ENCODE measurements around the gene VPS51.

The VPS51 gene

DNA sequence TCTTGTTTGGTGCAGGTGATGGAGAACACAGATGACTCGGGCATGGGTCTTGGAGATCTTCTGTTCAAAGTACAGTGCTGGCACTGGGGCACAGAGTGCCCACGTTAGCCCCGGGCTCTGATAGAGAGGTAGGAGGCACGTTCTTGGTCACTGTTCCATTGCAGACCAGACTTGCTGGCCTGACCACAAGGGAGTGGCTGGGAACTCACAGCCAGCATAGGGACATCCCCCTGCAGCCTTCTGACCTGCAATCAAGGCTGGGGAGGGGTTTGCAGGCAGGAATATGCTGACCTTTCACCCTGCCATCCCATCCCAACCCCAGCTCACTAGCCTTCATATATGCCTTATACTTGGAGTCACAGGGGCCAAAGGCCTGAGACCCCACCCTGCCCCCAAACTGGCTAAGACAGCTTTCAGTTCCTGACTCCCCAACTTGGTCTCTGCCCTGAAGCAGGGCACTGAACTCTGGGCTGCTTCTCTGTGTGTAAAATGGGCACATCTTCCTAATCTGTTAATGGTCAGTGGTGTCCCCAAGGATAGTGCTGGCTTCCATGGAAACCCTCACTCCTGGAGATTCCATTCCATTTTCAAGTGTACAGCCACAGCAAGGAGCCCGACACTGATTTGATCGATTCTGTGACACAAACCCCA is 30.7 kb downstream of the VPS51 start:
- DNase-seq (ENCODE audit: low read depth), result no peak
- TF ChIP-seq, protein P1, sequence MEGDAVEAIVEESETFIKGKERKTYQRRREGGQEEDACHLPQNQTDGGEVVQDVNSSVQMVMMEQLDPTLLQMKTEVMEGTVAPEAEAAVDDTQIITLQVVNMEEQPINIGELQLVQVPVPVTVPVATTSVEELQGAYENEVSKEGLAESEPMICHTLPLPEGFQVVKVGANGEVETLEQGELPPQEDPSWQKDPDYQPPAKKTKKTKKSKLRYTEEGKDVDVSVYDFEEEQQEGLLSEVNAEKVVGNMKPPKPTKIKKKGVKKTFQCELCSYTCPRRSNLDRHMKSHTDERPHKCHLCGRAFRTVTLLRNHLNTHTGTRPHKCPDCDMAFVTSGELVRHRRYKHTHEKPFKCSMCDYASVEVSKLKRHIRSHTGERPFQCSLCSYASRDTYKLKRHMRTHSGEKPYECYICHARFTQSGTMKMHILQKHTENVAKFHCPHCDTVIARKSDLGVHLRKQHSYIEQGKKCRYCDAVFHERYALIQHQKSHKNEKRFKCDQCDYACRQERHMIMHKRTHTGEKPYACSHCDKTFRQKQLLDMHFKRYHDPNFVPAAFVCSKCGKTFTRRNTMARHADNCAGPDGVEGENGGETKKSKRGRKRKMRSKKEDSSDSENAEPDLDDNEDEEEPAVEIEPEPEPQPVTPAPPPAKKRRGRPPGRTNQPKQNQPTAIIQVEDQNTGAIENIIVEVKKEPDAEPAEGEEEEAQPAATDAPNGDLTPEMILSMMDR (conservative IDR thresholded peaks at IDR 0.05; ENCODE audit: low read length), result no peak
- no peak overlapping the region for H3K4me3 ChIP-seq (ENCODE audit: low read length)

DNA sequence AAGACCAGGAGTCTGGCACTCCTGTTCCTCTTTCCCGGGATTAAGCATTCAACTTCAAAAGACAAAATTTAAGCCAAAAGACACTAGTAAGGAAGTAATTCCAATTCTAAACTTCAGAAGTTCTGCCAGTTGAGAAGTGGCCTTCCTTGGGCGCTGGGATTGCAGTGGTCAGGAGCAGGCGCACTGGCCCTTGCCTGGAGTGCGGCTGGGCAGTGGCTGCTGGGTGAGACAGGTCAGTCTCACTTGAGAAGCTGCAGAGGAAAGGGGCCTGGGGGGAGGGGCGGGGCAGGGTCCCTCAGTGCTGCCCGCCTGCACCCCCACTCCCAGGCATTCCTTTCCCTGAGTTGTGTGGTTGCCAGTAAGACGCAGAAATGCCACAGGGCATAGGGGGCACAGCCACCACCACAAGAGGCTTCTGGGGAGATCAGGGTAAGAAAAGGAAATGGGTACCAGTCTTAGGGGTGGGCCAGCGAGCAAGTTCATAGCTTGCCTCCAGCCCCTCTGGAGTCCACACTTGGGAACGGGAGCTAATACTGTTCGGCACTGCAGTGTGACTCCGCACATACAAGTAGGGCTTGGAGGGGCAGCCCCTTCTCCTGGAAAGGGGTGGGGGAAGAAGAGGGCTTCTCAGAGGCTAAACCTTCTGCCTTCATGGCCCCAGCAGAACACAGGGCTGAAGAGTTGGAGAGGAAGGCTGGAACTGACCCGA is 31.6 kb downstream of the VPS51 start:
- no peak overlapping the region for H3K4me3 ChIP-seq (ENCODE audit: low read length)
- DNase-seq (ENCODE audit: low read depth), result no peak
- TF ChIP-seq, protein P1 (conservative IDR thresholded peaks at IDR 0.05; ENCODE audit: low read length), result no peak

DNA sequence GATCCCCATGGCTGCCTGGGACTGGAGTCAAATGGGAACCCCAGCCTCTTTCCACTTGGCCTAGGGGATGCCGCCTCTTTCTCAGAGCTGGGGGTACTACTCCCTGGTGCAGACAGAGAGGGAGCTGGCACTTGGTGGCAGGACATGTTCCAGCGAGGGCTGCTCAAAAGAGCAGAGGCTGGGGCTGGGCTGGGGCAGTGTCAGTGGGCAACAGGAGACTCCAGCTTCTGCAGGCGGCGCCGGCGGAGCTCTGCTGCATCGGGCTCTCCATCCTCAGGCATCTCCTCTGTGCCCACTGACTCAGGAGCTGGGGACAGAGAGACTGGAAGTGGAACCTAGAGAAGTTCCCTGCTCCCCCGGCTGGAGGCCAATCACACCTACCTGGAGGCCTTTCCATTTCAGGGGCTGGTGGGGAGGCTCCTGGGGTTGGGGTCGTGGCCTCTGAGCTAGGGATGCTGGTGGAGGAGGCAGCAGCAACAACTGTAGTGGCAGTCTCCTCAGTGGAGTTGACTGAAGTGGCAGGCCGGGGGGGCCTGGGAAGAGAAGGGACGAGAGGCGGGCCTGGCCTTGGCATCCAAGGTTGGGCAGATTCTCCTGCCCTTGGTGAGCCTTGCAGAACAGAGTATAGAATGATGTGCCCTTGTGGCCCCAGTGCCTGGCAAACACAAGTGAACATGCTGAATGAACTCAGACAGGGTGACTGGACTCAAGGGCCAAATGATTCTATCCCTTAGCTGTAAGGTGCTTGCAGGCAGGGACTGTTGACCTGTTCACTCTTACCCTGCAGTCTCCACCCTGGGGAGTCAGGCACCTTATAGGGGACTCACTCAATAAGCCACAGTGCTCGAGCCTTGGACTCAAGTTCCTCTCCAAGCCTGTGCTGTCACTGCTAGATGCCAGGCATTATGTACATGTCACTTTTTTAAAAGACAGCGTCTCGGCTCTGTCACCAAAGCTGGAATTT is 32.5 kb downstream of the VPS51 start:
- DNase-seq (ENCODE audit: low read depth), result no peak

DNA sequence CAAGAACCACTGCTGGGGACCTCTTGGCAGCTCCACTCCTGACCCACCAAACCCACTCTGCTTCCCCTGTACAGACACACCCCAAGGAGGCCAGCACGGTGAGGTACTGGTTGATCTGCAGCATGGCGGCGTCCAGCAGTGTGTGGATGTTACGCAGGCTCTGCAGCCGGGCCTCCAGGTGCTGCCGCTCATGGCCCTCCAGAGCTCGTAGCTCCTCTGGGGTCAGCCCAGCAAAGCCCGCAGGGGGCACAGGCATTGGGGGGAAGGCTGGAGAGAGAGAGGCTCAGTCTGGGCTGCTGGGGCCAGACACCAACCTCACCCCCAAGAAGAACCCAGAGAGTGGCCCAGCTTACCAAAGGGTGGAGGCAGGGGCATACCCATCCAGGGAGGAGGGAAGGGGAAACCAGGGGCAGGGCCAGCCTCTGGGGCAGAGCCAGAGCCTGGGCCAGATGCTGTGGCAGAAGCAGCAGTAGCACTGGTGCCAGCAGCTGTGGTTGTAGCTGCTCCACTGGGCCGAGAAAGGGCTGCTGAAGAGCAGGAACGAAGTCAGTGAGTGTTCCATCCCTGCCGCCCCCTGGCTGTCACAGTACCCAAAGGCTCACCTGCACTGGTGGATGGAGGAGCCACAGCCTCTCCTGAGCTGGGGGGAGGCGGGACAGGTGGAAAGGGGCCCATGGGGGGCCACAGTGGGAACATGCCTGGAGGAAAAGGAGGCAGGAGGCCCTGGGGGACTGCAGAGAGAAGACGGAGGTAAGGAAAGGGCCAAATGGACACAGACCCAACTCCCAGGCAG is 33.8 kb downstream of the VPS51 start:
- no peak for DNase-seq (ENCODE audit: low read depth)
- no peak overlapping the region for H3K4me3 ChIP-seq (ENCODE audit: low read length)
- TF ChIP-seq, protein P1 (conservative IDR thresholded peaks at IDR 0.05; ENCODE audit: low read length), result no peak

More for the DNA sequence above, 32.5 kb downstream of the VPS51 start:
- TF ChIP-seq, protein P1 (conservative IDR thresholded peaks at IDR 0.05; ENCODE audit: low read length), result no peak
- no peak overlapping the region for H3K4me3 ChIP-seq (ENCODE audit: low read length)

DNA sequence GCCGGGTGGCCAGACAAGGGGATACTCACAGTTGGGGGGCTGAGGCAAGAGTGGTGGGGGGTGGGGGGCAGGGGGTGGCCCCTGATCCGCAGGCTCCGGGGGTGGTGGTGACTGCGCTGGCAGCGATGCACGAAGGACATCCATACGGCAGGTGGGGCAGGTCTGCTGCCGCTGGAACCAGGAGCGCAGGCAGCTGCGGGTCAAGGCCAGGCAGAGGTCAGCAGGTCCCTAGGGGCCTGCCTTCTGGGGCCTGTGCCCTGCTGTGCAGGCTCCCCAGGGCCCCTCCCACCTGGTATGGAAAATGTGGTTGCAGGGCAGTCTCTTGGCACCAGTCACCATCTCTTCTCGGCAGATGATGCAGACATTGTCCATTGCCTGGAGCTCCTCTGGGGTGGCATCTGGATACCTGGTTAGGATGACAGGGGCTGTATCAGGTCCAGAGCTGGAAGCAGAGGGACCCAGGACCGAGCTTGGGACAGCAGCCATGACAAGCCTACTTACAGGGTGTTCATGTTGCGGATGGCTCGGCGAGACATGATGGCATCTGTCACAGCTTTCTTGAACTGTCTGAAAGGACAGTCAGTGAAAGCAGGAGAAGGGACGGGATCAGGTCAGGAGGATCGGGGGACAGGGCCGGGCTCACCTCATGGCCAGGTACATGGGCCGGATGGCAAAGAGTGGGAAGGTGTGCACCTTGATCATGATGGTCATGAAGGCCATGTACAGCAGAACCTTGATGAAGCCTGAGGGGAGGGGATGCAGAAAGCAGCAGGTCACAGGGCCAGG is 34.8 kb downstream of the VPS51 start:
- TF ChIP-seq, protein P1 (conservative IDR thresholded peaks at IDR 0.05; ENCODE audit: low read length), result no peak
- no peak overlapping the region for H3K4me3 ChIP-seq (ENCODE audit: low read length)
- DNase-seq (ENCODE audit: low read depth), result no peak

DNA sequence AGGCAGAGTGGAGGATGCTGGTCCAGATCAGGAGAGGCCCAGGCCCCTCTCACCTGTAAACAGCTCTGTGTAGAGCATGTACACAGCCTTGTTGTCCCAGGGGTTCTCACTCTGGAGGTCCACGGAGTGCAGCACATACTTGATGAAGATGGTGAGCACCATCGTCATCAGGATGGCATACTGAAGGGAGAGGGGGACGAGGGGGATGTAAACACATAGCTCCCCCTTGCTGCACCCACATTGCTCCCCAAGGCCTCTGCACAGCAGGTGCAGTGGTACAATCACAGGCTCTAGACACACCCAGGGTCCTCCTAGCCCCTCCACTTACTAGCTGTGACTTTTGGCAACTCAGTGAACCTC is 35.4 kb downstream of the VPS51 start:
- H3K4me3 ChIP-seq (ENCODE audit: low read length), result no peak overlapping the region
- TF ChIP-seq, protein P1 (conservative IDR thresholded peaks at IDR 0.05; ENCODE audit: low read length), result no peak

More for the DNA sequence above, 35.4 kb downstream of the VPS51 start:
- no peak for DNase-seq (ENCODE audit: low read depth)
